Measurements from ENCODE around the gene CDK5. TPM values are rescaled to one million over a fixed set of nuclear protein-coding genes. Genes with fewer than 3 reads are reported as not detected.
A peak's percentile ranks its signal among the peaks of the same experiment; 100 is the strongest.
"Not testable (repeated sequence)": the region's sequence is repeated elsewhere in the genome, so short reads cannot be mapped to it uniquely, and the experiment has no call there.

CDK5 gene
- total RNA-seq, 1 donor from 2014 or later: 7.5 TPM

- intact Hi-C loops (cut with micrococcal nuclease): no loop called here
- POLR2A ChIA-PET: no interaction called here
- TF ChIP-seq CTCF (IDR thresholded peaks at IDR 0.05): no peak
Measured at GRCh38 chr7:151043959-151044358, 13.7 kb downstream of the CDK5 start.

GRCh38 chr7:151043449-151043848 is 14.2 kb downstream of the CDK5 start:
- H3K27me3 Mint-ChIP-seq; ATAC-seq (ENCODE audit: low read depth); H3K27ac Mint-ChIP-seq; H3K4me1 Mint-ChIP-seq; POLR2A ChIA-PET; H3K4me3 Mint-ChIP-seq; H3K9me3 Mint-ChIP-seq; CTCF ChIA-PET; intact Hi-C loops (cut with micrococcal nuclease); DNase-seq: not testable (repeated sequence)
- H3K36me3 Mint-ChIP-seq (ENCODE audit: low read depth): peaks cover 15% of the 10 kb centered on the region

More at GRCh38 chr7:151043959-151044358, 13.7 kb downstream of the CDK5 start:
- no peak for DNase-seq
- no peak overlapping the region for H3K27ac Mint-ChIP-seq
- peaks cover 6% of the 10 kb centered on the region for H3K4me1 Mint-ChIP-seq
- CTCF ChIA-PET: no interaction called here
- no peaks in the 10 kb centered on the region for H3K9me3 Mint-ChIP-seq
- ATAC-seq (ENCODE audit: low read depth): no peak
- peaks cover 15% of the 10 kb centered on the region for H3K36me3 Mint-ChIP-seq (ENCODE audit: low read depth)
- H3K27me3 Mint-ChIP-seq: no peaks in the 10 kb centered on the region
- H3K4me3 Mint-ChIP-seq: no peak overlapping the region

- no peak for ATAC-seq (ENCODE audit: low read depth)
- CTCF ChIA-PET: no interaction called here
Measured at GRCh38 chr7:151040616-151041375, 16.9 kb downstream of the CDK5 start.

GRCh38 chr7:151039850-151040548 is 17.7 kb downstream of the CDK5 start:
- Mint-ChIP-seq H3K4me1 (peaks cover 6% of the 10 kb centered on the region), H3K27me3 (no peaks in the 10 kb centered on the region), H3K27ac (no peak overlapping the region), H3K36me3 (ENCODE audit: low read depth) (peaks cover 25% of the 10 kb centered on the region), H3K9me3 (no peaks in the 10 kb centered on the region), H3K4me3 (no peak overlapping the region)
- DNase-seq (no peak), ATAC-seq (ENCODE audit: low read depth) (no peak)
- ChIA-PET POLR2A (no interaction called here), CTCF (no interaction called here)
- no peak for TF ChIP-seq CTCF (IDR thresholded peaks at IDR 0.05)
- intact Hi-C loops (cut with micrococcal nuclease): no loop called here

More at GRCh38 chr7:151040616-151041375, 16.9 kb downstream of the CDK5 start:
- Mint-ChIP-seq H3K4me3 (no peak overlapping the region), H3K27ac (no peak overlapping the region), H3K36me3 (ENCODE audit: low read depth) (peaks cover 23% of the 10 kb centered on the region), H3K27me3 (no peaks in the 10 kb centered on the region), H3K4me1 (peaks cover 6% of the 10 kb centered on the region), H3K9me3 (no peaks in the 10 kb centered on the region)
- no peak for TF ChIP-seq CTCF (IDR thresholded peaks at IDR 0.05)
- intact Hi-C loops (cut with micrococcal nuclease): no loop called here
- POLR2A ChIA-PET: no interaction called here
- no peak for DNase-seq

- H3K27ac Mint-ChIP-seq: no peak overlapping the region
- no peak overlapping the region for H3K4me3 Mint-ChIP-seq
- H3K36me3 Mint-ChIP-seq (ENCODE audit: low read depth): peaks cover 22% of the 10 kb centered on the region
- intact Hi-C loops (cut with micrococcal nuclease): no loop called here
- H3K27me3 Mint-ChIP-seq: no peaks in the 10 kb centered on the region
- POLR2A ChIA-PET: interaction anchor here (0.9 kb wide), 1 partner anchor 11 kb away, joined by 3 read pairs; the partner anchor contains the start of gene ABCB8
- TF ChIP-seq CTCF (IDR thresholded peaks at IDR 0.05): no peak
- no peaks in the 10 kb centered on the region for H3K9me3 Mint-ChIP-seq
- ATAC-seq (ENCODE audit: low read depth) (peak; percentile 40), DNase-seq (no peak)
- CTCF ChIA-PET: no interaction called here
- peaks cover 6% of the 10 kb centered on the region for H3K4me1 Mint-ChIP-seq
Measured at GRCh38 chr7:151038951-151039849, 18.5 kb downstream of the CDK5 start.

Data from activated B cell treated with CpG ODN at 0.5 μM for 24 hours (primary cell).